Glutamatergic neuron (in vitro differentiated cells): ENCODE data around the gene FAM229A. TPM values are rescaled to one million over a fixed set of nuclear protein-coding genes. Genes with fewer than 3 reads are reported as not detected.
A peak's percentile ranks its signal among the peaks of the same experiment; 100 is the strongest.

Experiments
- DNase-seq: peaks from one replicate; pipeline ENCODE4 v3.0.0; 2022
- H3K27ac Mint-ChIP-seq: one replicate; pipeline ENCODE4 v1.8.0; 2020; ENCODE audit warnings: mild to moderate bottlenecking, mixed read lengths, inconsistent platforms; ENCODE audit not compliant: unreplicated experiment
- H3K27me3 Mint-ChIP-seq: one replicate; pipeline ENCODE4 v1.8.0; 2020; ENCODE audit warnings: mild to moderate bottlenecking, moderate library complexity, mixed read lengths, inconsistent platforms; ENCODE audit not compliant: unreplicated experiment
- H3K36me3 Mint-ChIP-seq: one replicate; pipeline ENCODE4 v1.8.0; 2020; ENCODE audit warnings: mild to moderate bottlenecking, mixed read lengths, inconsistent platforms; ENCODE audit not compliant: unreplicated experiment
- H3K4me1 Mint-ChIP-seq: one replicate; pipeline ENCODE4 v1.8.0; 2020; ENCODE audit warnings: mild to moderate bottlenecking, low read depth, mixed read lengths, inconsistent platforms; ENCODE audit not compliant: unreplicated experiment
- H3K4me3 Mint-ChIP-seq: one replicate; pipeline ENCODE4 v1.8.0; 2020; ENCODE audit warnings: mild to moderate bottlenecking, mixed read lengths, inconsistent platforms; ENCODE audit not compliant: unreplicated experiment
- H3K9me3 Mint-ChIP-seq: one replicate; pipeline ENCODE4 v1.8.0; 2020; ENCODE audit warnings: mild to moderate bottlenecking, moderate library complexity, mixed read lengths, inconsistent platforms; ENCODE audit not compliant: unreplicated experiment
- CTCF ChIP-seq: fragments of 200-600 bp; sonication (generic); IDR thresholded peaks from one replicate; pipeline ENCODE4 v1.5.0; 2021; ENCODE audit not compliant: partially characterized antibody, unreplicated experiment
- total RNA-seq: library from RNA; stranded (reverse); fragmentation: NEBNext Ultra II Directional; extraction: Animal tissue kit (Norgen Biotek cat#: 25700); gene quantifications from one replicate; pipeline ENCODE4 v1.2.1, GENCODE V29; 2021; ENCODE audit not compliant: unreplicated experiment

Gene FAM229A
- total RNA-seq, 1 donor from 2014 or later = 21.8 TPM

GRCh38 chr1:32341186-32341757 is 21.0 kb downstream of the FAM229A start:
- Mint-ChIP-seq H3K9me3 (peaks cover 16% of the 10 kb centered on the region), H3K27me3 (peaks cover 9% of the 10 kb centered on the region), H3K36me3 (no peaks in the 10 kb centered on the region), H3K4me3 (no peak overlapping the region), H3K27ac (no peak overlapping the region), H3K4me1 (peaks cover 15% of the 10 kb centered on the region)
- no peak for TF ChIP-seq CTCF
- DNase-seq = no peak

- H3K9me3 Mint-ChIP-seq = peaks cover 14% of the 10 kb centered on the region
Observed at GRCh38 chr1:32339363-32339978, 22.8 kb downstream of the FAM229A start.

GRCh38 chr1:32338637-32339145 is 23.6 kb downstream of the FAM229A start:
- Mint-ChIP-seq H3K27me3 (peaks cover 13% of the 10 kb centered on the region), H3K9me3 (peaks cover 15% of the 10 kb centered on the region), H3K4me1 (peaks cover 17% of the 10 kb centered on the region), H3K36me3 (peaks cover under 1% of the 10 kb centered on the region), H3K27ac (peak overlapping the region; percentile 44), H3K4me3 (peak overlapping the region; percentile 71)
- no peak for TF ChIP-seq CTCF
- no peak for DNase-seq

More at GRCh38 chr1:32339363-32339978, 22.8 kb downstream of the FAM229A start:
- Mint-ChIP-seq H3K27me3 (peaks cover 9% of the 10 kb centered on the region), H3K36me3 (no peaks in the 10 kb centered on the region), H3K27ac (no peak overlapping the region), H3K4me1 (peaks cover 11% of the 10 kb centered on the region), H3K4me3 (peak overlapping the region; percentile 1)
- DNase-seq = no peak
- TF ChIP-seq CTCF = no peak

GRCh38 chr1:32337855-32338636 is 24.2 kb downstream of the FAM229A start:
- H3K36me3 Mint-ChIP-seq = peaks cover 4% of the 10 kb centered on the region
- DNase-seq = no peak
- peaks cover 21% of the 10 kb centered on the region for H3K4me1 Mint-ChIP-seq
- H3K27me3 Mint-ChIP-seq = peaks cover 8% of the 10 kb centered on the region
- peak overlapping the region; percentile 33 for H3K27ac Mint-ChIP-seq
- peaks cover 15% of the 10 kb centered on the region for H3K9me3 Mint-ChIP-seq
- H3K4me3 Mint-ChIP-seq = peak overlapping the region; percentile 71
- TF ChIP-seq CTCF = no peak
